Activated CD4-positive, alpha-beta T cell treated with anti-CD3 and anti-CD28 coated beads, Interleukin-2, amount 50 U/mL, for 4 hours (primary cell): ENCODE data around the gene CLIP1.
"Not testable (repeated sequence)": the region's sequence is repeated elsewhere in the genome, so short reads cannot be mapped to it uniquely, and the experiment has no call there.

Experiments used
- DNase-seq, 2 experiments: peaks; one replicate each; pipeline ENCODE4 v3.0.0-alpha.2; 2020

The CLIP1 gene

GRCh38 chr12:122429043-122429442 is 6.6 kb upstream of the CLIP1 start:
- not testable (repeated sequence) for DNase-seq

GRCh38 chr12:122427403-122427802 is 4.9 kb upstream of the CLIP1 start:
- DNase-seq: no peak

GRCh38 chr12:122423258-122424165 is 1.0 kb upstream of the CLIP1 start:
- no peak for DNase-seq

GRCh38 chr12:122422730-122423257 is 325 bp upstream of the CLIP1 start:
- peak; percentile 49 to 54 for DNase-seq

- no peak for DNase-seq
Measured at GRCh38 chr12:122421187-122421820, 1.2 kb downstream of the CLIP1 start.

- no peak for DNase-seq
Measured at GRCh38 chr12:122420471-122421162, 1.9 kb downstream of the CLIP1 start.

GRCh38 chr12:122419094-122419493 is 3.4 kb downstream of the CLIP1 start:
- not testable (repeated sequence) for DNase-seq

- DNase-seq: not testable (repeated sequence)
Measured at GRCh38 chr12:122415665-122416064, 6.8 kb downstream of the CLIP1 start.

- no peak for DNase-seq
Measured at GRCh38 chr12:122413516-122414404, 8.7 kb downstream of the CLIP1 start.

- DNase-seq: no peak
Measured at GRCh38 chr12:122412851-122413433, 9.5 kb downstream of the CLIP1 start.

GRCh38 chr12:122411537-122411936 is 10.9 kb downstream of the CLIP1 start:
- DNase-seq: no peak

GRCh38 chr12:122407208-122407607 is 15.3 kb downstream of the CLIP1 start:
- no peak for DNase-seq

- DNase-seq: no peak
Measured at GRCh38 chr12:122406701-122407164, 15.7 kb downstream of the CLIP1 start.

- no peak for DNase-seq
Measured at GRCh38 chr12:122403831-122404230, 18.6 kb downstream of the CLIP1 start.

- DNase-seq: no peak
Measured at GRCh38 chr12:122403115-122403770, 19.2 kb downstream of the CLIP1 start.

GRCh38 chr12:122402264-122402663 is 20.2 kb downstream of the CLIP1 start:
- DNase-seq: no peak

- peak; percentile 47 for DNase-seq
Measured at GRCh38 chr12:122399592-122400373, 22.7 kb downstream of the CLIP1 start.

- DNase-seq: no peak
Measured at GRCh38 chr12:122399254-122399591, 23.2 kb downstream of the CLIP1 start.

- not testable (repeated sequence) for DNase-seq
Measured at GRCh38 chr12:122397981-122398380, 24.5 kb downstream of the CLIP1 start.

- DNase-seq: no peak
Measured at GRCh38 chr12:122395319-122395718, 27.1 kb downstream of the CLIP1 start.
